HG03139 (cell line): ENCODE data around the gene GAB1.

Source experiments
- ATAC-seq: cut with Tn5 transposase; IDR thresholded peaks from one replicate; pipeline ENCODE4 v1.9.1; 2021; ENCODE audit not compliant: unreplicated experiment

Gene GAB1

DNA sequence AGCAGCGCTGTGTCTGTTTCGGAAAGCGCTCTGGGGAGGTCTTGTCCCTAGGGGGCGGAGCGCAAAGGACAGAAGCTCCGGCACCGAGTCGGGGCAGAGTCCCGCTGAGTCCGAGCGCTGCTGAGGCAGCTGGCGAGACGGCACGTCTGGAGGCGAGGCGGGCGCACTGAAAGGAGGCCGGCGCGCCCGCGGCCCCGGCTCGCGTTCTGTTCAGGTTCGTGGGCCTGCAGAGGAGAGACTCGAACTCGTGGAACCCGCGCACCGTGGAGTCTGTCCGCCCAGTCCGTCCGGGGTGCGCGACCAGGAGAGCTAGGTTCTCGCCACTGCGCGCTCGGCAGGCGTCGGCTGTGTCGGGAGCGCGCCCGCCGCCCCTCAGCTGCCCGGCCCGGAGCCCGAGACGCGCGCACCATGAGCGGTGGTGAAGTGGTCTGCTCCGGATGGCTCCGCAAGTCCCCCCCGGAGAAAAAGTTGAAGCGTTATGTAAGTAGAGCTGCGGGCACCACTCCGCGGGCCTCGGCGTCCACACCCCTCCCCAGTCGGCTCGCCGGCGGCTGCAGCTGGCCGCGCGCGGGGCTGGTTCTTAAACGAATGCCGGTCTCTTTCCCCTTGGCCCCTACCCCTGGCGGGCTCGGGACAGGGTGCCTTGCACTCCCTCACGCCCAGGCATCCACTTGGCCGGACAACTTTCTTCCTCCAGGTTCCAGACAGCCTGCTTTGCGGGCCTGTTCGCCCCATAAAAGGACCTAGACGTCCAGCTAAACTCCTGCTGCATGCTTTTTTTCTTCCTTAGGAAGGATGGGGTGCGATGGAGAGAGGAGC is at the start of gene GAB1:
Gene GAB1, plus strand, starts transcription at position 96 of the 819 bp plus-strand sequence. Its CDS starts 313 bp downstream, at position 409.
- ATAC-seq: peak; percentile 66

DNA sequence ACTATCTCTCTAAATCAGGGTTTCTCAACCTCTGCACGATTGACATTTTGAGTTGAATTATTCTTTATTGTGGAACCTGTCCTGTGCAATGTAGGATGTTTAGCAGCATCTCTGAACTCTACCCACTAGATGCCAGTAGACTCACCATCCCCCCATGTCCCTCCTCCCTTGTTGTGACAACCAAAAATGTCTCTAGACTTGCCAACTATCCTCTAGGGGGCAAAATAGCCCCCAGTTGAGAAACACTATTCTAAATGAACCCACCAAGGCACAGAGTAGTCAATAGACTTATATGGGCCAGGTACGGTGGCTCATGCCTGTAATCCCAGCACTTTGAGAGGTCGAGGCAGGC is 49.1 kb upstream of the GAB1 start:
- no peak for ATAC-seq

DNA sequence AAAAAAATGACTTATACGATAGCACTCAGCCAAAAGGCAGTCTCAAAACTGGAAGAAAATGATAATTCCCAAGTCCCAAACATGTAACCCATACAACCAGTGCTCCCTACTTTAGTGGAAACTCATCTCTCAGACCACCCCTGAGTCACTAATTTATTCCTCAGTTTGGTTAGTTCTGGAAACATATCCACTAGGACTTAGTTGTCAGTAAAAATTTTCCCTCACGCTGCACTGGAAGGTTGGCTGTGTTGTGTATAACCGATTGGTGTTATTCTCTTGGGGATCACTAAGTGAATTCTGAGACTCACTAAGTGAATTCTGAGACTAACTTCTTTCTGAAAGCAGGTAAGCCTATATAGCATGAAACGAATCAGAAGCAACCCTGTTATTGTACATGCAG is 48.5 kb upstream of the GAB1 start:
- no peak for ATAC-seq

DNA sequence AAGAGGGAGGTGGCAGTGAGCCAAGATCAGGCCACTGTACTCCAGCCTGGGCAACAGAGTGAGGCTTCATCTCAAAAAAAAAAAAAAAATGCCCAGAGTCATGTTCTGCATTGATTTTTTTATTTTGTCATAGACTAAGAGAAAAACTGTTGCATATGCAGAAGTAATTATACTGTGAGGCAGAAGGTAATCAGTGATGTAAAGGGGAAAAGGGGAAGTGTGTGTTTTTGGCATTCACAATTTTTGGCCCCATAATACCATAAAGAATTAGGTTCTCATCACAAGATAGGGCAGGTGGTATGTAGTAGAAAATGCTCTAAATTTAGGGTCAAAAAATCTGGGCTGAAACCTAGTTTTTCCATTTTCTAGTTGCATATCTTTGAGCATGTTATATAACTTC is 47.3 kb upstream of the GAB1 start:
- no peak for ATAC-seq

DNA sequence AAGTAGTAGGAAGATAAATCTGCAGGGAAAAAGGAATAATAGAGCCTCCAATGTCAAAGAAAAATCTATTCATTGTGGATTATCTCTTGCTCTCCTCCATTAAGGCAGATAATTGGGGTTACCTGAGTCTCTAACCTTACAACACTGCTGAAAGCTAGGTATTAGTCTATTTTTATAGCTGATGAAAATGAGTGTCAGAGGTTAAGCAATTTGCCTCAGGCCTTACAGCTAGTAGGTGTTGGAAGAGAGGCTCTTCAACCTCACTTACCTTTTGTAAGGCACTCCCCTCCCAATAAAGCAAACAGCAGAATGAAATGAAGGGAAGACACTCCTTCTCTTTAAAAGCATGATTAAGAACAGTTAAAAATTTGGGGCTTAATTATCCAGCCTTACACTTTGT is 45.4 kb upstream of the GAB1 start:
- ATAC-seq: no peak

DNA sequence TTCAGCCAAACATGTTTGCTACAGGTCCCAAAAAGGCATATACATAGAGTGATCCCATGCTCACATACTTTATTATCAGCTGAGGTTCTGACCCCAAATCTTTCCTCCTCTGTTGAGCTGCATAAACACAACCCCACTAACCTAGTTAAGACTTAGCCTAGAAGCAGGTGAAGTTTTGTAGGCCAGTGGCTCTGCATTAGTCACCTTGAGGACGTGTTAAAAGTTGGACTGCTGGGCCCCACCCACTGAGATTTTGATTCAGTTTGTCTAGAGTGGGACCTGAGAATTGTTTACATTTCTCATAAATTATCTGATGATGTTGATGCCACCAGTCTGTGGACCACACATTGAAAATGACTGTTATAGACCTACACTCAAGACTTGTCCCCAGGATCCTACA is 43.8 kb upstream of the GAB1 start:
- ATAC-seq: no peak

DNA sequence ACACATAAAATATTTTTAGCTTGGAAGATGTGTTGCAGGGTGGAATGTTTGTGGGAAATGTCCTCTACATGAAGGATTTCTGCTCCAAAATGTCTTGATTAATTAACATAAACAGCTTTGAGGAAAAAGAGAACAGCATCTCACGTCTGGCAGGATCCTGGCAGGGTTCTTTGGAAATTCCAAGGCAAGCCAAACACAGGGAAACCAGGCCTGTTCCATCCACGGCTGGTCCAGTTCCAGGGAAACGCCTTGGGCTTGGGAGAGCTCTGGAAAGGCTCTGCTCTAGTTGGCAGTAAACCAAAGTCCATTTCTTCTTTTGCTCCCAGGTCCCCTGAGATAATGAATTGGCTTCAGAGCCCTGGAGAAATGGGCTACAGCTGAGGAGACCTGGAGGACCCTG is 42.4 kb upstream of the GAB1 start:
- ATAC-seq: no peak

DNA sequence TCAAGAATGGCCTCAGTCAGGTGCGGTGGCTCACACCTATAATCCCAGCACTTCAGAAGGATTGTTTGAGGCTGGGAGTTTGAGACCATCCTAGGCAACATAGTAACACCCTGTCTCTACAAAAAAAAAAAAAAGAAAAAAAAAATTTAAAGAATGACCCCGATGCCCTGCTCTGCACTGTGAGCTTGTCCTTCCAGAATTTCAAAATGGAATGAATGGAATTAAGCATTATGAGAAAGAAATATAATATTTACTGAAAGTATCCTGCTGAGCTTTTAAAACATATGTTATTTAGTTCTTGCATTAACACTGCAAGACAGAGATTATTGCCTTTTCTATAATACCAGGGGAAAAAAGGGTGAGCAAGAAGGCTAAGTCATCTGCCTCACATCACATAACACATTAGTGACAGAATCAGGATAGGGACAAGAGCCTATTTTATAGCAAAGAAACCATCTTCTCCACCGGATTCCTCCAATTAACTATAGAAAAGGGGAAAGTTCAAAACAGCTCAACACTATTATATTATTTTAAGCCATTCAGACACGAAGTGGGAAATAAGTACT is 41.9 kb upstream of the GAB1 start:
- ATAC-seq: no peak

DNA sequence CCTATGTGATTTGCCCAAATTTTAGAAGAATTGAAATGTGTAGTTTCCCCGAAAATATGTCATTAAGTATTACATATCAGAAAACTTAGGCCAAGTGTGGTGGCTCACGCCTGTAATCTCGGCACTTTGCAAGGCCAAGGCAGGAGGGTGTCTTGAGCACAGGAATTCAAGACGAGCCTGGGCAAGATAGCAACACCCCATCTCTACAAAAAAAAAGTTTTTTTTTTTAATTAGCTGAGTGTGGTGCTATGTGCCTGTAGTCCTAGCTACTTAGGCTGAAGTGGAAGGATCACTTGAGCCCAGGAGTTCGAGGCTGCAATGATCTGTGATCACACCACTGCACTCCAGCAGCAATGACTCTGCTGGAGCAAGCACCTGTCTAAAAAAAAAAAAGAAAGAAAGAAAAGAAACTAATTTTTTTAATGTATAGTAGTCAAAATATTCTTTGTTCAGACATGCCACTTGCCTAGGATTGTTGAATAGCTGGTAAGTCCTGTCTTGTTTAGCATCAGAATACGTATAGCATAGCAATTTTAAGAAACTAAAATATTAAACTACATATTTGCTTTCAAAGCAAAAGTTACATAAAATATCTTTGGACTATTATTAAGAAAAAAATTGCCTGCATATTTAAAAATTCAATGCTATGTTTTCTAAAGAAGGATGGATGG is 40.1 kb upstream of the GAB1 start:
- no peak for ATAC-seq

DNA sequence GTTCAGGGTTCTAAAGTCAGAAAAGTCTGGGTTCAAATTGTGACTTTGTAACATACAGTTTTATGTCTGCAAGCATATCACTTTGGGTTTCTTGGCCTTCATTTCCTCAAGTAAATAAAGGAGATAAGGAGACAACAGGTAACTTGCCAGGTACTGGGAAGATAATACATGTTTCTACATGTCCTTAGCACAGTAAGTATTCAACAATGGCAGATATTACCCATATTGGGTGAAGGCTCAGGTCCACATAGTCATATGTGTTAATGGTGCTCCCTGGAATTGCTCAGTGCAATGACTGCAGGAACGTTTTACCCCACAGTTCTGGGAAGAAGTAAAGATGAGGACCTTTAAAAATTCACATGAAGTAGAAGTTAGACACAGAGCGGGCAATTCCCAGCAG is 35.8 kb upstream of the GAB1 start:
- no peak for ATAC-seq

DNA sequence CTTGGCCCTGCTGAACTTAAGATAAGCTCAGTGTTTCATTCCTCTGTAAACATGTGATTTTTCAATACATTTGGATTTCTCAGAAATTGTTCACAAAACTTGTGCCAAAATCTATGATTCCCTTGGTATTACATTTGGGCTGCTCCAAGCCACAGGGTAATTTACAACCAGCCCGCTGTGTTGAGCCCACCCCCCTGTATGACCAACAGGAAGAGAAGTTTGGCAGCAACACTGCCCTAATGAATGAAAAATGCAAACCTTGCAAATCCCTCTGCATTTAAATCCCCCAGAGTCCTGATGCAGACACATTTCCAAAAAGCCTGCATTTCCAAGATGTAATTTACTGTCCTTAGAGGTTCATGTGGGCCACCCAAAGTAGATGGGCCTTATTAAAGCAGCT is 34.1 kb upstream of the GAB1 start:
- no peak for ATAC-seq

DNA sequence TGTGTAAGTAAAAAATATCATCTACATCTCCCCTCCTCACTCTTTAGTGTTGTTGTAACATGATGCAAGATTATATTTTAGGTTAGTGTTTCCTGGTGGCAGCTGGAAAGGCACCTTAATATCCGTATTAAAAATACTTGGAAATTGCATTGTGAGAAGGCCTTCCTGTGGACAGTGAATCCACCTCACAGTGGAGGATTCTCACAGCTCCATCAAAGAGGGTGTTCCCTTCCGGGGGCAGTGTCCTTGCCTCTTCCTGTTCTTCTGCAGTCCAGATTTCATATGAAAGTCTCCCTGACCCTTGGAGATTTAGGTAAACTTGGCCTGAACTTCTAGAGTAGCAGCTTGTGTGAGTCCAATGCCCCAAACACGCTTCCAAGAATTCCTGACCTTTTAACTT is 29.9 kb upstream of the GAB1 start:
- no peak for ATAC-seq

DNA sequence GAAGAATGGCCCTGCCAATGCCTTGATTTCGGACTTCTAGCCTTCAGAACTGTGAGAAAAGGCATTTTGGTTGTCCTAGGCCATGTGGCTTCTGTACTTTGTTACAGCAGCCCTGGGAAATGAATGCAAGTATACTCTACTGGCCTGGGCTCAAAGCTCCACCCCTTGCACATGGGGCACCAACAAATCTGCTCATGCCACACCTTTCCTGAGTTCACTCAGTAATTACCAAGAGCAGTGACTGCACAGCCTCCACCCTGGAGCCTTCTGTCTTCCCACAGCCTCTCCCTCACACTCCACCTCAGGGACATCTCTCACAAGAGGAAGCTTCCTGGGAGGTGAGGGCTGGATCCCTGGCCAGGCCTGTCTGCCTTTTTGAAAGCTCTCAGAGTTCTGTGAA is 29.1 kb upstream of the GAB1 start:
- ATAC-seq: no peak

DNA sequence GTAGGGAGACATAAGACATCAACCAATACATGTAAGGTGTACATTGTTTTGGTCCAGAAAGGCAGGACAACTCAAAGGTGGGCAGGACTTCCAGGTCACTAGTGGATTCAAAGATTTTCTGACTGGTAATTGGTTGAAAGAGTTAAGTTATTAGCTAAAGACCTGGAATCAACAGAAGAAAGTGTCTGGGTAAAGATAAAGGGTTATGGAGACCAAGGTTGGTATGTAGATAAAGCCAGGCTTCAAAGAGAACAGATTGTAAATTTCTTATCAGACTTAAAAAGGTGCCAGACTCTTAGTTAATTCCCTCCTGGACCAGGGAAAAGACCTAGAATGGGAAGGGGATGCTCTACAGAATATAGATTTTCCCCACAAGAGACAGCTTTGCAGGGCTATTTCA is 28.3 kb upstream of the GAB1 start:
- ATAC-seq: no peak

DNA sequence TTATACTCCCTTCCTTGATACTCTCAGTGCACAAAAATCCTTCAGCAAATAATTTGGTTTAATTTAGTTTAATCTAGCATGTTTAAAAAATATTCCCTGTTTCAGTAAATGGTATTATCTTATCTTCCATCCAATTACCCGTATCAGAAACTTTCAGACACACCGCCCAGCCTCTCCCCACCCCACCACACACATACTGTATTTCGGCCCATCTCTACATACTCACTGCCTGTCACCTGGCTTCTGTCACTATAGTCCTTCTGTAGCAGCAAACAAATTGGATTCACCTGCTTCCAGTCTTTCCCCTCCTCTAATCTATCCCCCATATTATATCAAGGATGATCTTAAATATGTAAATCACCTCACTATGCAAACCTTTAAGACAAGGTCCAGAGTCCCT is 24.8 kb upstream of the GAB1 start:
- no peak for ATAC-seq

DNA sequence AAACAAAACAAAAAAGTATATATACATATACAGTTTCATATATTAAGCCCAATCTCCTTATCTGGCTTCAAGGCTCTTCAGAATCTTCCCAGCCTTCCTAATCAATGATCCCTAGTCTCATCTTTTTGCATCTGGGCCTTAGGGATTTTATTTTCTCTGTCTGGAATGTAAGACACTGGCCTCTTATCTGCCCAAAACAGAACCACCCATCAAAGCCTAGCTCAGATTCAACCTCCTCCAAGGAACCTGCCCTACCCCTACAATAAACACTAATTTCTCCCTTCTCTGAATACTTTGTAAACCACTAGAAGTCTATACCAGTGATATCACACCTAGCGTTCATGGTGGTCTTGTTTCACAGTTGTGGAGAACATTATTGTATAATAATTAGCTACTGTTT is 23.2 kb upstream of the GAB1 start:
- no peak for ATAC-seq

DNA sequence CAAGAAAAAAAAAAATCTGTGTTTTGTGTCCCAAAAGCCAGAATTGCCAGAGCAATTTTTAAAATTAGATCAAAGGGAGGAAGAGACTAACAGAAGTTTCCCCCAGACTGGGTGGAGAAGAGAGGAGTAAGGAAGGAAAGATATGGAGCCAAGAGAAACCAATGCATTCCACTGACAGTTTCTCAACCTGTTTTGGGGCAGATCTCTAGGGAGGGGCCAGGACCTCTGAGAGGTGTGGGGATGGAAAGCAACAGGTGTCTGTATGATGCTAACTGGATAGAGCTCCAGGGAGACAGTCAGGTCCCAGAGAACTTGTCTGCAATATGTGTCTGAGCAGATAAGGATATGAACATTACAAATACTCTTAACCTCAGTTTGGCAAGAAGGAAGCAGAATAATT is 22.7 kb upstream of the GAB1 start:
- ATAC-seq: no peak

DNA sequence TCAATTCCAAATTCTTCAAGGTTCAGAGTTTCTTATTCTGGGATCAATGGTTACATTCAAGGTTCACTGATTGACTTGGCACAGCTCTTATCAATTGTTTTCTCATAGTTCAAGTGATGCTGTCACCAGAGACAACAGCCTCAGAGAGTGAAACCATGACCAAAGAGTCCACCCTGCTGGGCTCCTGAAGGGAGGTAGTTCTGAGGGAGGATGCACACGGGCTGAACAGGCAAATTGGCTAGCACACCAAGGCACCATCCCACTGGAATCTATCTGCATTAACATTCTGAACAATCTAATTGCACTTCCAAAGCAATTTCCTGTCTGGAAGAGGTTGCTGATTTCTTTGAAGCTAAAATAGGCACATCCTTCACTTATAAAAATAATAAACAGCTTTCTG is 16.6 kb upstream of the GAB1 start:
- no peak for ATAC-seq

DNA sequence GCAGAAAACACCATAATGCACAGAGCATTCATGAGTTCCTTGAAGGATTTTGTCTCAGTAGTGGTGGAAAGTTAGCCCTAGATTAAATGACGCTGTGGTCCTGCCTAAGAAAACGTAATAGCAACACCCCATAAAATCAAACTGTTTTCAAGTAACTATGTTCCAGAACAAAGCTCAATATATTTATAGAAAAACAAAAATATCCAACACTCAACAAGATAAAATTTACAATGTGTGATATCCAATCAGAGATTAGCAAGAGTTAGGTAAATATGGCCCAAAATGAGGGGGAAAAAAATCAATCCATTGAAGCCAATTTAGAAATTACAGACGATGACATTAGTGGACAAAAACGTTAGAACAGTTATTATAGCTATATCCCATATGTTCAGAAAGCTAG is 9.9 kb upstream of the GAB1 start:
- no peak for ATAC-seq

DNA sequence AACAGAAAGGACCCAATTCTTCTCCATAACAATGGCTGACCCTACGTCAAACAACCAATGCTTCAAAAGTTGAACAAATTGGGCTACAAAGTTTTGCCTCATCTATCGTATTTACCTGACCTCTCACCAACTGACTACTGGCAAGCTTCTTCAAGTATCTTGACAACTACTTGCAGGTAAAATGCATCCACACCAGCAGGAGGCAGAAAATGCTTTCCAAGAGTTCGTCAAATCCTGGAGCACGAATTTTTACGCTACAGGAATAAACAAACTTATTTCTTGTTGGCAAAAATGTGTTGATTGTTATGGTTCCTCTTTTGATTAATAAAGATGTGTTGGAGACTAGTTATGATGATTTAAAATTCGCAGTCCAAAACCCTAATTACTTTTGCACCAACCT is 6.7 kb upstream of the GAB1 start:
- ATAC-seq: no peak

DNA sequence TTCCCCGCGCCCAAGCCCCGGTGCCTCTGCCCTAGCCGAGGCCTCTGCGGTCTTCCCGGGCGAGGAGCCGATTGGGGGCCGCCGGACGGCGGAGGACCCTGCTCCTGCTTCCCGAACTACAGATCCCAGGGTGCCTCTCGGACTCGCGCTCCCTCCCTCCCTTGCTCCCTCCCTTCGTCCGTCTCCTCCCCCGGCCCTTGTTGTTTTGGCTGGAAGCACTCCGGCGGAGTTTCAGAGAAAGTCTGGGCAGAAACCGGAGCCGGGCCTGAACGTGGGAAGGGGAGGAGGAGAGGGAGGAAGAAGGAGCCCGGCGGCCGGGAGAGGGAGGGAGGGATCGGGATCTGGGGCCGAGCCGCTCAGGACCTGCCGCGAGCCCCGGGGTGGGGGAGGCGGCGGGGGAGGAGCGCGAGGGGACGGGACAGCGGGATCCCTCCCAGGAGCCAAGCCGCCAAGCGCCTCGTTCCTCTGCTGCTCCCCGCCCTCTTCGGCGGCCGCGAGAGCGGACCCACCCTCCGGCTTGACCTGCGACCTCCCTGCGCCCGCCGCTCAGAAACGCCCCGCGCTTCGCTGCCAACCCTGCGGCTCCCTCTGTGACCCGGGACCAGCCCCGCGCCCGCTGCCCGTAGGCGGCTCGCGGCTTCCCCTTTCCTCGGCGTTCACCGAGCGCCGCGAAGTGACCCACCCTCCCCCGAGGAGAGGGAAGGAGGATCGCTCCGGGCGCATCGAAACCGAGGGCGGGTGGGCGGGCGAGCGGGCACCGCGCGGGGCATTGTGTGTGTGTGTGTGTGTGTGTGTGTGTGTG is 496 bp upstream of the GAB1 start:
- peak; percentile 42 for ATAC-seq
